Neural cell (in vitro differentiated cells): ENCODE measurements around the gene KCNJ5. TPM values are rescaled to one million over a fixed set of nuclear protein-coding genes. Genes with fewer than 3 reads are reported as not detected.

Experiments
- H2AFZ ChIP-seq: fragments of 200-600, 300-800 bp; sonication (generic), shearing (Covaris generic); 2 replicates; pipeline ENCODE4 v1.6.0; 2014; ENCODE audit warnings: low read depth, mild to moderate bottlenecking, antibody characterized with exemption, low read length, moderate library complexity
- H3F3A ChIP-seq: fragments of 200-600 bp; shearing (Covaris generic); 2 replicates; pipeline ENCODE4 v1.6.1; 2016; ENCODE audit warnings: mild to moderate bottlenecking, moderate library complexity, mixed read lengths, antibody characterized with exemption, low read length; ENCODE audit not compliant: insufficient read depth, poor library complexity, severe bottlenecking
- H3K27ac ChIP-seq: fragments of 200-600, 300-800 bp; sonication (generic), shearing (Covaris generic); 2 replicates; pipeline ENCODE4 v1.5.1; 2014; ENCODE audit warnings: mild to moderate bottlenecking, low read length, moderate library complexity
- H3K27me3 ChIP-seq: fragments of 300-800, 200-600 bp; sonication (generic), shearing (Covaris generic); 2 replicates; pipeline ENCODE4 v1.6.0; 2014; ENCODE audit warnings: mild to moderate bottlenecking, low read depth, low read length, moderate library complexity; ENCODE audit not compliant: insufficient read depth
- H3K36me3 ChIP-seq: fragments of 300-800, 200-600 bp; sonication (generic), shearing (Covaris generic); 2 replicates; pipeline ENCODE4 v1.5.1; 2014; ENCODE audit warnings: mild to moderate bottlenecking, antibody characterized with exemption, low read length, moderate library complexity; ENCODE audit not compliant: insufficient read depth
- H3K4me2 ChIP-seq: fragments of 300-800, 200-600 bp; sonication (generic), shearing (Covaris generic); 2 replicates; pipeline ENCODE4 v1.6.0; 2014; ENCODE audit warnings: mild to moderate bottlenecking, low read length
- H3K4me3 ChIP-seq: fragments of 300-800, 200-600 bp; sonication (generic), shearing (Covaris generic); 2 replicates; pipeline ENCODE4 v1.5.1; 2014; ENCODE audit warnings: mild to moderate bottlenecking, low read length, moderate library complexity
- H3K79me2 ChIP-seq: fragments of 200-600 bp; shearing (Covaris generic); replicated peaks from 2 replicates; pipeline ENCODE4 v1.6.0; 2014; ENCODE audit warnings: mild to moderate bottlenecking, low read length, moderate library complexity; ENCODE audit not compliant: insufficient read depth
- H3K9ac ChIP-seq: fragments of 300-800, 200-600 bp; sonication (generic), shearing (Covaris generic); 2 replicates; pipeline ENCODE4 v1.6.1; 2016; ENCODE audit warnings: mild to moderate bottlenecking, low read length, mixed read lengths
- H3K9me2 ChIP-seq: fragments of 200-600 bp; shearing (Covaris generic); 2 replicates; pipeline ENCODE4 v1.6.1; 2016; ENCODE audit warnings: mild to moderate bottlenecking, low read length, mixed read lengths; ENCODE audit not compliant: insufficient read depth
- H3K9me3 ChIP-seq: fragments of 200-600, 300-800 bp; sonication (generic), shearing (Covaris generic); 2 replicates; pipeline ENCODE4 v1.6.1; 2016; ENCODE audit warnings: mild to moderate bottlenecking, mixed run types, low read length, moderate library complexity, mixed read lengths
- H4K20me1 ChIP-seq: fragments of 200-600 bp; shearing (Covaris generic); 2 replicates; pipeline ENCODE4 v1.6.1; 2016; ENCODE audit warnings: mild to moderate bottlenecking, mixed run types; ENCODE audit not compliant: insufficient read depth
- CTCF ChIP-seq: fragments of 450-650 bp; IDR thresholded peaks from 2 replicates; pipeline ENCODE4 v1.5.1; 2014; ENCODE audit warnings: antibody characterized with exemption, mild to moderate bottlenecking, moderate library complexity; ENCODE audit not compliant: poor library complexity, severe bottlenecking
- POLR2AphosphoS5 ChIP-seq: IDR thresholded peaks from 2 replicates; pipeline ENCODE4 v1.6.1; 2012
- RAD21 ChIP-seq: fragments of 450-650 bp; conservative IDR thresholded peaks from 2 replicates; pipeline ENCODE4 v1.6.1; 2014; ENCODE audit warnings: antibody characterized with exemption, mild to moderate bottlenecking, moderate library complexity
- REST ChIP-seq: IDR thresholded peaks from 2 replicates; pipeline ENCODE4 v1.6.1; 2012; ENCODE audit warnings: borderline replicate concordance
- TAF1 ChIP-seq: IDR thresholded peaks from 2 replicates; pipeline ENCODE4 v1.6.1; 2012; ENCODE audit warnings: low read depth
- polyA plus RNA-seq: library from polyadenylated mRNA; depleted of rRNA; stranded (reverse); fragments of >200 nt; gene quantifications from 2 replicates; pipeline ENCODE4 v1.2.3, GENCODE V29; 2014

Gene KCNJ5
- polyA plus RNA-seq, 1 donor from 2014 or later, result 1.1 TPM

GRCh38 chr11:128902515-128903066, 11.4 kb downstream of the KCNJ5 start:
- no peaks in the 10 kb centered on the region for H3F3A ChIP-seq
- TF ChIP-seq REST, result no peak
- TF ChIP-seq RAD21, result no peak
- no peak for TF ChIP-seq CTCF
- TF ChIP-seq TAF1, result no peak
- H3K9me2 ChIP-seq, result no peaks in the 10 kb centered on the region
- no peaks in the 10 kb centered on the region for H3K9me3 ChIP-seq
- H2AFZ ChIP-seq, result no peak overlapping the region
- peak overlapping the region; percentile 51 for H3K9ac ChIP-seq
- H3K27me3 ChIP-seq, result peaks cover 81% of the 10 kb centered on the region
- no peaks in the 10 kb centered on the region for H4K20me1 ChIP-seq
- H3K79me2 ChIP-seq, result no peaks in the 10 kb centered on the region
- H3K4me2 ChIP-seq, result no peak overlapping the region
- H3K27ac ChIP-seq, result no peak overlapping the region
- no peaks in the 10 kb centered on the region for H3K36me3 ChIP-seq
- peak overlapping the region; percentile 51 for H3K4me3 ChIP-seq

GRCh38 chr11:128903248-128904061, 12.3 kb downstream of the KCNJ5 start:
- no peaks in the 10 kb centered on the region for H3K9me2 ChIP-seq
- no peak overlapping the region for H3K27ac ChIP-seq
- no peak overlapping the region for H3K9ac ChIP-seq
- no peaks in the 10 kb centered on the region for H3K9me3 ChIP-seq
- H3K36me3 ChIP-seq, result no peaks in the 10 kb centered on the region
- H3F3A ChIP-seq, result no peaks in the 10 kb centered on the region
- H3K4me3 ChIP-seq, result peak overlapping the region; percentile 11
- H2AFZ ChIP-seq, result no peak overlapping the region
- TF ChIP-seq RAD21, result no peak
- no peak for TF ChIP-seq REST
- TF ChIP-seq TAF1, result no peak
- TF ChIP-seq POLR2AphosphoS5, result peak; percentile 7
- H4K20me1 ChIP-seq, result no peaks in the 10 kb centered on the region
- H3K79me2 ChIP-seq, result no peaks in the 10 kb centered on the region
- peaks cover 79% of the 10 kb centered on the region for H3K27me3 ChIP-seq
- no peak overlapping the region for H3K4me2 ChIP-seq
